NCI-H2029 treated with DMSO at 0.1 percent for 48 hours (cell line): Measurements from ENCODE around the gene RTF2.

Experiments used
- DNase-seq: peaks from one replicate; lab custom pipeline; 2025; lab: John Stamatoyannopoulos, UW

The RTF2 gene, protein sequence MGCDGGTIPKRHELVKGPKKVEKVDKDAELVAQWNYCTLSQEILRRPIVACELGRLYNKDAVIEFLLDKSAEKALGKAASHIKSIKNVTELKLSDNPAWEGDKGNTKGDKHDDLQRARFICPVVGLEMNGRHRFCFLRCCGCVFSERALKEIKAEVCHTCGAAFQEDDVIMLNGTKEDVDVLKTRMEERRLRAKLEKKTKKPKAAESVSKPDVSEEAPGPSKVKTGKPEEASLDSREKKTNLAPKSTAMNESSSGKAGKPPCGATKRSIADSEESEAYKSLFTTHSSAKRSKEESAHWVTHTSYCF

DNA sequence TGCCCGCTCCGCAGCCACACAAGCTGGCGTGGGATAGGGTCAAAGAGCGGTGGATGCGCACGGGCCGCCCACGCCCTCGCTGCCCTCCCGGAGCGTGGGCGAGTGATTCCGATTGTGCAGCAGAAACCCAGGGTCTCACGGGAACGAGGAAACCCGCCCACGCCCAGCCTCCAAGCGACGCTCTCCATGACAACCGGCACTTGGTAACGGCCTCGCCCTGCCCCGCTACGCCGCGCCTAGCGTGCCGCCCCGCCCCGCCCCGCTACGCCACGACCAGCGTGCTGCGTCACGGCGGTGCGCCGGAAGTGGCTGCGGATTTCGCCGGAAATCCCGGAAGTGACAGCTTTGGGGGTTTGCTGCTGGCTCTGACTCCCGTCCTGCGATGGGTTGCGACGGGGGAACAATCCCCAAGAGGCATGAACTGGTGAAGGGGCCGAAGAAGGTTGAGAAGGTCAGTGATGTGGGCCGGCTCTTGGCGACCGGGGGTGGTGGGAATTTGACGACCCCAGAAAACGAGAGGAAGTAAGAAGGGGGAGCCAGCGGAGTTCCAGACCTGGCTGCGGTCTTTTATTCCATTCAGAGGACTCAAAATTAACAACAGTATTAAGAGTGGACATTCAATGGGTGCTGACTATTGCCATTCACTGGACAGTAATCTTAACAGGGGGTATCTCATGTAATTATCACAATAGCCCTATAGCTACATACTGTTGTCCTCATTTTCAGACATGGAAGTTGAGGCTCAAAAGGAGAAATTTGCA lies at the start of gene RTF2:
Gene RTF2, plus strand, starts transcription at position 312 of the 761 bp plus-strand sequence. Its CDS starts 71 bp downstream, at position 383.
- peak; percentile 17 for DNase-seq

DNA sequence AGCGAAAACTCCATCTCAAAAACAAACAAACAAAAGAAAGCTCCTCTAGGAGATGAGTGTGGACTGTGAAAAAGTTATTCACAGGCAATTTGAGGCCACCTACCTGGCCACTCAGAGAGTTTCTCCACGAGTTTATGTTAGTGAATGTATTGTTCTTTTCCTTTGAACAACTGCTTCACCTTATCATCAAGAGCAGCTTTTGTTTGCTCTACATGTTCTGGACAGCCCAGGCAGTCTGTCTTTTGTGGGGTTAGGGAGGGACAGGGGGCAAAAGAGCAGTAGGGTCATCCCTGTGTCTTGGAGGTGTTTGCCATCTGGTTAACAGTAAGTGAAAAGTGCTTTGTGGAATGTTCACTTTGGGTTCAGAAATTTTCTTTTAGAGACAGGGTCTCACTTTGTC lies 48.4 kb upstream of the RTF2 start:
- DNase-seq: no peak

DNA sequence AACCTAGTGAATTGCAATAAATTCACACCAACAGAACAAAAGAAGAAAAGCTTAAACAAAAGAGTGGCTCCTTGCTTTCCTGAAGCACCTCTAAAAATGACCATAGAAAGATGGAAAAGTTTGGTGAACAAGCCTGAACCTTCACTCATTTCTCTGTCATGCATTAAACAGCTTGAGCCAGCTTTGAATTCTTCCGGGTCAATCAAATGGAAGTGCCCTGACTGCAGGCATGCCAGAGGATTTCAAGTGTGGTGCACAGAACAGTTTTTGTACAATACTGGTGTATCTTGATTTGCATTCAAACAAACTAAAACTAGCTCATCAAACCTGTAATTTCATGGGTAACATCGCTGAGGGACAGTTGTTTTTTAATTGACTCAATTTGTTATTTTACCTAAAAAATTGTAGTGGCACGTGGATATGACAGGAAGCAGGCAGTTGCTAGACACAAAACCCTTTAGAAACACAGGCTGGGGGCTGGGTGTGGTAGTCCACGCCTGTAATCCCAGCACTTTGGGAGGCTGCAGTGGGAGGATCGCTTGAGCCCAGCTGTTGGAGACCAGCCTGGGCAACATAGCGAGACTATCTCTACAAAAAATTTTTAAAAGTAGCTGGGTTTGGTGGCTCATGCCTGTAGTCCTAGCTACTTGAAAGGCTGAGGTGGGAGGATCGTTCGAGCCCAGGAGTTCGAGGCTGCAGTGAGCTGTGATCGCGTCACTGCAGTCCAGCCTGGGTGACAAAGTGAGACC lies 47.3 kb upstream of the RTF2 start:
- DNase-seq: no peak

DNA sequence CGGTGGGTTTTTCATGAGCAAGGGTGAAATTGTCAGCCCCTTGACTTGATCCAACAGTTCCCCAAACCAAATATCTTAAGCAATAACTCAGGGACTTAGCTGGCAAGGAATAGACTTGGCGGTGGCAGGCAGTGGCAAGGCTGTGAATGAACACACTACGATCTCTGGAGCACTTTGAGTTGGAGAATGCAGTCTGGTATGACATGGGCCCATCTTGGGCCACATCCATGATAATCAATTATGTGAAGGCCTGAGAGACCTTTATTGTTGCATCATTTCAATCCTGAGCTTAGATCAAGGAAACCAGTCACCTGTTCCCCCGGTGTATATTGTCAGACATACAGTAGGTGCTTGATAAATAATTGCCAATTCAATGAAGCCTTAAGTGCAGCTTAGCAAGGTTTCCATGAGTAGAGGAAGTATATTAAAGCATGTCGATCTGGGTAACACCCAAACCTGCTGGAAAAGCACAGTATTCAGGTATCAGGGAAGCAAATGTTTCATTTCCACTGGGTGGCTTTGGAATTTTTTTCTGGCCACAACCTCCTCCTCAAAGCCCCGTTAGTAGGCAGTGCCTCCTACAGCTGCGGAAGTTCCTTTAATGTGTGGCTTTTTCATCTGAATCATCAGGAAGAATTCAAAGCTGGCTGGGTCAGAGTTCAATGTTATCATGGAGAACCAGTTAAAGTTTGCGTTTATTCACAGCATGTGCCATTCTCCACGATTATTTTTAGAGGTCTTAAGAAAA lies 46.2 kb upstream of the RTF2 start:
- DNase-seq: no peak

DNA sequence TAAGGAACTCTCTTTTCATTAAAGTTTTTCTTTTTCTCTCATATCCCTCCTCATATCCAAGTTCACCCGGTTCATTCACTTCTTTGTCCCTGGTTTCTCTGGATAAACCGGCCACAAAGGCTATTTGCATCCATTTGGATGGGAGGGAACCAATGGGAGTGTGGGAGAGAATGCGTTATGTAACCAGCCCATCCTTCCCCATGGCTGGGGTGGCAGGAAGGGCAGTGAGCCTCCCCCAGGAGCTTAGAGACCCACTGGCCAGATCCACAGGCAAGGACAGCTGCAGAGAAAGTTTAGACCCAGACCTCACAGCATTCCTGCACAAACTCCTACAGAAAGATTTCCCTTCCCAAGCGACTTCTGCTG lies 45.6 kb upstream of the RTF2 start:
- DNase-seq: no peak

DNA sequence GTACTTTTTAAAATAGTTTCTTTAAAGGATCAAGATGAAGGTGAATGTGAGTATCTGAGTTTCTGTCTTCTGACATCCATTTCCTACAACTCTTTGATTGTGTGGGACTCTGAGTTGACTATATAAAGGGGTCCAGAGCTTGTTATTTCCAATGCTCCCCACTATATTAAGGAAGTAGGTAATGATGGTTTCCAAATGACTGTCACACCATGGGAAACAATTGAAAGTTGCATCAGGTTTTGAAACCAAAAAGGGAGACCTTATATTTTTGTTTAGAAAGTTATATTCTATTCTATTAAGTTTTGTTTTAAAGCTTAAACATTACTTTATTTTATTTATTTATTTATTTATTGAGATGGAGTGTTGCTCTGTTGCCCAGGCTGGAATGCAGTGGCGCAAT lies 45.2 kb upstream of the RTF2 start:
- no peak for DNase-seq

DNA sequence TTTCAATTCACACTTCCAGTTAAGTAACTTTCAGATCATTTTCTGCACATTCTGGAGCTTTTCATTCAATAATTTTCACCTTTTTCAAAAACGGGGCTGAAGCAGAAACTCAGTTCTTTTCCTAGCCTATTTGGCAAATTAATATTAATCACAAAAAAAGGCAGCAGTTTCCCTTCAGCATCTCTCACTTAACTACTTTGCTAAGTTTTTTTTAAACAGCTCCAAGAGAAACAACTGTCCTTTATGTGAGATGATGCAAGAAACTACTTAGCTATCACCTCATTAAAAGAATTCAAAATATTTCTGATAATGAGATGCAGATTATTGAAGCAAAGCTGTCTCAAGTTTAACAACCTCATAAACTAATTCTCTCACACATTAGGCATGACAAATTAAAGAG lies 44.5 kb upstream of the RTF2 start:
- no peak for DNase-seq

DNA sequence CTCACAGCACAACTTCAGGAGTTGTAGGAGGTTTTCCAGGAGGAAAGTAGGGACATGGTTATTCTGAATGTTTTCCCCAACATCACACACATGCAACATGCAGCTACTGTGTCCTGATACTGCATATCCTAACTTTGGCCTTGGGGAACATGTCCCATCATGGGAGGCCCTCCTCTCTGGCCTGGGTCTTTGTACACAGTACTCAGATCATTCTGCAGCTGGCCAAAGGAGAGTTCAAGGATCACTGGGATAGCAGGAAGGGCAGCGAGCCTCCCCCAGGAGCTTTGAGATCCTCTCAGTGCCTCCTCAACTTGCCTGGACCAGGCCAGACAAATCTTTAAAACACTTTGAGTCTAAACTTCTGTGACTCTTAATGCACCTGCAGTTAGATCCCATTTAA lies 43.5 kb upstream of the RTF2 start:
- DNase-seq: no peak

DNA sequence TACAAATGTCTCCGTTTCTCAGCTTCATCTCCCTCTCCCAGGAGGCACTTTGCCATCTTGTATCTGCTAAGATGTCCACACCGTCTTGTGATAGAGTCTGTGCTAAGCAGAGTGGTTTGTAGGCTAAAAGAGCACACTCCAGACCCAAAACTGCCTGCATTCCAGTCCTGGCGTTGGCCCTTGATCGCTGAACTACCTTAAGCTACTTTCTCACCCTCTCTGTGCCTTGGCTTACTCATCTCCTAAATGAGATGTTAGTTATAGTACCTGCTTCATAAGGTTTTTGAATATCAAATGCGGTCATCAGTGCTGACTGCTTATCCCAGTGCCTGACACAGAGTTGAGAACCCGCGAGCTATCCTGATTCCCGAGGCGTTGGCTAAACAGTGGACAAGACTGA lies 42.4 kb upstream of the RTF2 start:
- no peak for DNase-seq

DNA sequence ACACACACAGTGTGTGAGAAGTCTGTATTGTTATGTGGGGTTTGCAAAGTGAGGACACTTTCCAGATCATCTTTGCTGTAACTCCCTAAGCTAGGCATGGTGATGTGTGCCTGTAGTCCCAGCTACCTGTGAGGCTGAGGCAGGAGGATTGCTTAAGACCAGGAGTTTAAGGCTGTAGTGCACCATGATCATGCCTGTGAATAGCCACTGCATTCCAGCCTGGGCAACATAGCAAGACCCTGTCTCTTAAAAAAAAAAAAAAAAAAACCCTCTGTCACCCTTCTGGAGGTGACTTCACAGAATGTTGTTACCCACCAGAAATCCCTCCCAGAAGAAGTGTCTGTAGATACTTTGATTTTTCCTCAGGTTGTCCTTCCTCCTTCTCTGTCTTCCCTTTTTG lies 41.5 kb upstream of the RTF2 start:
- DNase-seq: no peak

DNA sequence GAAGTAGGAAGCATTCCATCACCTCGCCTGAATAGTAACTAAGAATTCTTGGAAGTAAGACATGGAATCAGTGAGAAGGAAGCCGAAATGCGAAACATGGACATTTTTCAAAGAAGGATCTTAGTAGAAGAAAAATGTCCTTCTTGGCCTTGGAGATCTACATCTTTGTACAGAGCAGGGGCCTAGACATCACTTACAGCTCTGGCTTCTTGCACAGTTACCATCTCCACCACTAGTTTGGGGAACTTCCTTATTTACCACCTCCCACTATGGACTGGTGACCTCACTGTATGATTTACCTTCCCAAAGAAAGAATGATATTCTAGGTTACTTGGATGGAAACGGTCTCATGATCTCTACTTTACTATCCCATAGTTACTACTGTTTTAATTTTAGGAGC lies 40.6 kb upstream of the RTF2 start:
- no peak for DNase-seq

DNA sequence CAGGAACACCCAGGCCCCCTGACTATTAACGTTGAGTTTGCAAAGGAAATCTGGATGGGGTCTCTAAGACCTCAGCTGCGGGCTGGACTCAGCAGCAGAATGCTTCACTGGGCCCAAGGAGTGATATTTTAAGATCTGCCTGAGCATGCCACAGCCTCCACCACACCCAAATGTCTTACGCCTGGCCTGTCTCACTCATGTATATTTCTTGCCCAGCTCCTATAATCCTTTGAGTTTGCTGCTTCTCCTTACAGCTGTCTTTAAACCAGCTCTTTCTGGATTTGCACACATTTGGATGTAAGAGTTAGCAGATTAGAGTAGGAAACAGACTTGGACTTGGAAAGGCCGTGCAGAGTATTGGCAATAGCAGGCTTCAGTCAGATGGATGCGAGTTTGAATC lies 40.0 kb upstream of the RTF2 start:
- DNase-seq: no peak

DNA sequence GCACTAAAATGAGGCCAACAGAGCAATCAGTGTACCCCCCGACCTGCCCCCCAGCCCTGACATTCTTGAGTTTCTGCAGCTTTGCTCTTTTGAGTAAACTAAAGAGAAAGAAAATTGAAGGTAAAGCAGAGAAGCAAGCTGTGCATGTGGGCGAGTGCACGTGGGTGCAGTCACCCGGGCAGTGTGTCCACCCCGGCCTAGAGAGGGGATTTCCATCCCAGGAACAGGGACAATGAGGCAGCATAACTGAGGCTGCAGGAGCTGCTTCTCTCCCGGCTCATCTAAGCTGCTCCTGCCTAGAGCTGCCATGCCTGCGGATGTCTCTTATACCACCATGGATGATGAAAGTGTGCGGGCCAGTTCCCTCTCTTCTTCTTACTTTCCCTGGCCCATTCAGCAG lies 39.5 kb upstream of the RTF2 start:
- no peak for DNase-seq

DNA sequence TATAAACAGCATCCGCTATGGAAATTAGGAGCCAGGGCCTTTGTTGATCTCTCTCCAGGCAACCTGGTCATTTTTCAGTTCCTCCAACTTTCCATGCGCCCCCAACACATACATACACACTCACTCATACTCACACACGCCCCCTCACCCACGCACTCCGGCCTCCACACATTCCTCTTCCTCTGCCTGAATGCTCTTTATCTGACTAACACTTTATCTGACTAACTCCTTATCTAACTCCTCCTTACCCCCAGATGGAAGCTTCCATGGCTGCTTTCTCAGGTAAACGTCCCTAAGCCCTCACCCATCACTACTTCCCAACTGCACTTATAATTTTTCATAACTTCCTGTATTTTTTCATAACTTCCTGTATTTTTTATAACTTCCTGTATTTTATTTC lies 38.9 kb upstream of the RTF2 start:
- no peak for DNase-seq

DNA sequence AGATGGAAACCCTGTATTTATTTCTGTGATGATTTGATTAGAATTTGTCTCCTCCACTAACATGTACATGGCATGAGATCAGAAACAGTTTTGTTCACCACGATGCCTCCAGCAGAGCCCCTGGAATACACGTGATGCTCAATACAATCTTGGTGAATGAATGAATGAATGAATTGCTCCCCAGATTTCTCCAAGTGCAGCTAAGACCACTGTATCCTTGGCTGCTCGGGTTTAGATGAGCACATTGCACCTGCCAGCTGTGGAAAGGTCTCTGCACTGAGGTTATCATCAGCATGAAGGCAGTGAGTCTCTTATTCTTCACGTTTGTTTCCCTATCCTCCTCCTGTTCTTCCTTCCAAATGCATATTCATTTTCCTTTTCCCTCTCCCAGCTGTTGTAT lies 38.5 kb upstream of the RTF2 start:
- no peak for DNase-seq

DNA sequence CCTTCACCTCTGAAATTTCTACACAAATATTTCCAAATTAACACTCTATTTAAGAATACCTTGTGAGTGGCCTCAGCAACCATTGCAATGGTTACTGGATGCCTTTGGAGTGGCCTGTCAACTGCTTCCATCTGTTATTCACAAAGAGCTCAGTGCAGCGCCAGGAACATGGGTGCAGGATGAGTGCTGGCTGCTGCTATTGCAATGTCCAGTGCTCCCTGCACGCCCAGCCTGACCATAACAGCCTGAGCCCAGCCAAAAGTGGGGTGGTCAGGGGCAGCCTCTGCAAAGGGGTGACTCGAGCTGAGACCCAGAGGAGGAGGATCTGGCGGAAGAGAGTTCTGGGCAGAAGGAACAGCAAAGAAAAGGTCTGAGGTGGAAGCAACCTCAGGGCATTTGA lies 38.0 kb upstream of the RTF2 start:
- DNase-seq: no peak

DNA sequence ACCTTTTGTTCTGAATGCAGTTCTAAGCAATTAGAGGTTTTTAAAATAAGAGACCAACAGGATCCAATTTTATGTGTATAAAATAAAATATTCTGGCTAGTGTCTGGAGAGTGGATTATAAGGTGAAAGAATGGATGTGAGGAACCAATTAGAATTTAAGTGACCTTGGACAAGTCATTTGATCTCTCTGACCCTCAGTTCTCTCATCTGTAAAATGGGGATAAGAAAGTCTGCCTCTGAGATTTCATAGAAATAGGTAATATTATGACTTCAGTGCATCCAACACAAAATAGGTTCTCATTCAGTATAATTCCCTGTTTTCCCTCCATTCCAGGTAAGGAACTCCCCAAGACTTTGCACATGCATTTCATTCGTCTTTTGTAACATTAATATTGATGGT lies 37.5 kb upstream of the RTF2 start:
- no peak for DNase-seq

DNA sequence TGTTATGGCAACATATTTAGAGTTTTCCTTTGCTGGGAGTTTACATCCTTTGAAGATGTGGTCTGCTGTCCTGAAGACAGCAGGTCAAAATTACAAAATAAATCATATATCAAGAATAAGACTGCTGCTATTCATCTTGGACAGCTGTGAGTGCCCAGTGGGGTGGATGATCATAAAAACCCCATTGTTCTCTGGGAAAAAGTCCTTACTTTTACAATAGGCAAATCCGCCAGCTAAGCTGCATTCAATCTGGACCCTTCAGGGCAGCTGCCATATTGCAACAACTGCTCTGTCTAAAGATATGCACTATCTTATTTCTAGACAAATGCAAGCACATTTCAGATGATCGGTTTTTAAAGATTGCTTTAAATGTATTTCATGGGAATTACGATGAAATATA lies 37.0 kb upstream of the RTF2 start:
- DNase-seq: no peak

DNA sequence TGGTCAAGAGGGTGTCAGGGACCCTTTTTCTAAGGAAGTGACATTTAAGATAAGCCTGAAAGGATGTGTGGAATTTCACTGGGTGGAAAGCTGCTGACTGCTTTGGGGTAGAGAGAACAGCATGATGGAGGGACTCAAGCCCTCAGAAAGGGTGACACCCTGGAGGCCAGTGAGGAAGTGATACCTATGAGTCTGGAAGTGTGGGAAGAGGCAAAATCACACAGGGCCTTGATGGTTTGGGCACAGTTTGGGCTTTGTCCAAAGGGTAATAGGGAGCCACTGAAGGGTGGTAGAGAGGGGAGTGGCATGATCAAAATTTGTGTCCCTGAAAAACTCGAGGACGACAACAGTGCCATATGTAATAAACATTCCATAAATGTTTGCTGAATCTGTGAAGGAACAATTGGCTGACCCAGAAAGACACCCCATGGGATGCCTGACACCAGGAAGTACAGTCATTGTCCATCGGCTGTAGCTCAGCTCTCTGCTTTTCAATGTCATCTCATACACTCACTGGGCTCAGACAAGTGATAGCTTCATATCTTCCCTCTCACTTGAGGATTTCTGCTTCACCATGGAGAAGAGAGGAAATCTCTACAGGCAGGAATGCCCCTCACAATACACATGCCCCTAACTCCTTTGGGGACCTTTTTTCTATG lies 35.1 kb upstream of the RTF2 start:
- no peak for DNase-seq

DNA sequence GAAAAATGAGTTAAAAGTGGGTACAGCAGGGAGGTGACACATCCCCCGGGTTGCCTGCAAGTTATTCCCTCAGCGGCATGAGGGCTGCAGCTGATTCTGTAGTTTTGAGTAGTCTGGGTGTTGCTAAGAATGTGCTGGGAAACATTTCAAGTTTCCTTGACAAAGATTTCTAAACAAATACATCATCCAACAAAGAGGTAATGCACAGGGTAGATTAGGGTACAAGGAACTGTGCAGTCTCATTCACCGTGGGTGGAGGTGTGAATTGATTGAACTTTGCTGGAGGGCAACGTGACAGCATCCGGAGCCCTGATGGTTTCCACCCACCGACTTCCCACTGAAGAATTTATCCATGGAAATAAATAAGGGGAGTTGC lies 34.6 kb upstream of the RTF2 start:
- DNase-seq: no peak

DNA sequence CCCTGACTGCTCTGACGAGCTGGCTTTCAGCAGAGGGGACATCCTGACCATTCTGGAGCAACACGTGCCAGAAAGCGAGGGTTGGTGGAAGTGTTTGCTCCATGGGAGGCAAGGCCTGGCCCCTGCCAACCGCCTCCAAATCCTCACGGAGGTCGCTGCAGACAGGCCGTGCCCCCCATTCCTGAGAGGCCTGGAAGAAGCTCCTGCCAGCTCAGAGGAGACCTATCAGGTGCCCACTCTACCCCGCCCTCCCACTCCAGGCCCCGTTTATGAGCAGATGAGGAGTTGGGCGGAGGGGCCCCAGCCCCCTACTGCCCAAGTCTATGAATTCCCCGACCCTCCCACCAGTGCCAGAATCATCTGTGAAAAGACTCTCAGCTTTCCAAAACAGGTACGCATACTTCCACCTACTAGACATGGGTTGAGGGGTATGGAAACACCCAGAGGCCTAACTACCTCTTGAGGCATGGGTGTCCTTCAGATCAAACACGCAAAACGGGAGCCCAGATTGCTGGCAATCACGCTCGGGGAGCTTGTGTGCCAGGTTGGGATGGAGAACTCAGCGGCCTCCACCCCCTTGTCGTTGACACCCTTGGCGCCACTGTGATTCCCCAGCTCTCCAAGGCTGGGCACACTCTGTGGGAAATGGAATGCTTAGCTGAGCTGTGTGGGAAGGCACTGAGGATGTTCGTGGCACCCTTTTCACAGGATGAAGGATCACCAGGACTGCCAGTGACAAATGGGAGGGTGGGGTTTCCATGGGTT lies 31.0 kb upstream of the RTF2 start:
- DNase-seq: no peak
